ENCODE results near the gene COL6A5.

The COL6A5 gene

DNA sequence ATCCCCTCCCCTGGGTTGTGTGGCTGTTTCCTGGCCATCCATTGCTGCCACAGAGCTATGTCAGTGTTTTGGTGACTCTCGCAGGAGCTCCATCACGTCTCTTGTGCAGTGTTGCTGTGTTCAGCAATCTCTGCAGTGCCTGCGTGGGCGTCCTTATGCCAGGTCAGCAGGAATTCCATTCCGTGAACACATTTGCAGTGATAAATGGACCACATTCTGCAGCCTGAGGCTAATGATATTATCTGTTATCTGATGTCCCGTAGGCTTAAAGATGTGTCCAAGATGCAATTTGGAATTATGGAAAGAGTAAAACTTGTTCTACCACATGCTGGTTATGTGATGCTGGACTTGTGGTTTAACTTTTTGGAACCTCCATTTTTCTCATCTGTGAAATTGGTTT is 146.0 kb downstream of the COL6A5 start:
- Histone ChIP-seq H3K9ac (ENCODE audit: low read depth, low read length) (no peak overlapping the region), H3K9me3 (ENCODE audit: control insufficient read depth, insufficient read depth, low read length) (no peaks in the 10 kb centered on the region), H3K4me3 (ENCODE audit: low read depth, low read length) (no peak overlapping the region), H3K36me3 (ENCODE audit: control insufficient read depth, insufficient read depth, low read length) (no peaks in the 10 kb centered on the region), H3K4me1 (ENCODE audit: control insufficient read depth, insufficient read depth, low read length) (no peaks in the 10 kb centered on the region), H3K27me3 (ENCODE audit: control insufficient read depth, insufficient read depth, low read length) (no peaks in the 10 kb centered on the region)

DNA sequence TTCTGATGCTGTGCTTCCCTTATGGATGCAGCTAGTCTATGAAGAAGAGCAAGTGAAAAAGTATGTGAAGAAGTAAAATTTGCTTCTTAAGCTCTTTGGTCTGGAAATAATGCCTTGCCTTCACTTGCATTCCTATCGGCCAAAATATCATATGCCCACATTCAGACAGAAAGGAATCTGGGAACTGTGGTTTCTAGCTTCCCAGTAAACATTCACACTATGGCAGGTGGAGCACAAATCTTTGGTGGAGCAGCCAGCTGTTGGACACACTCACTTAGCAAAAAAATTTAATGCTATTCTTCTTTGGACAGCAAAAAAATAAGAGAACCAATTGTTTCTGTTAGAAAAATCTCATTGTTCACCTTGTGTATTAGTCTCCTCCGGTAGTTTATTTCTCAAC is 159.2 kb downstream of the COL6A5 start:
- no peaks in the 10 kb centered on the region for H3K36me3 ChIP-seq (ENCODE audit: control insufficient read depth, insufficient read depth, low read length)
- no peaks in the 10 kb centered on the region for H3K27me3 ChIP-seq (ENCODE audit: control insufficient read depth, insufficient read depth, low read length)
- H3K4me1 ChIP-seq (ENCODE audit: control insufficient read depth, insufficient read depth, low read length) = no peaks in the 10 kb centered on the region
- no peak overlapping the region for H3K9ac ChIP-seq (ENCODE audit: low read depth, low read length)
- H3K4me3 ChIP-seq (ENCODE audit: low read depth, low read length) = no peak overlapping the region
- H3K9me3 ChIP-seq (ENCODE audit: control insufficient read depth, insufficient read depth, low read length) = no peaks in the 10 kb centered on the region

DNA sequence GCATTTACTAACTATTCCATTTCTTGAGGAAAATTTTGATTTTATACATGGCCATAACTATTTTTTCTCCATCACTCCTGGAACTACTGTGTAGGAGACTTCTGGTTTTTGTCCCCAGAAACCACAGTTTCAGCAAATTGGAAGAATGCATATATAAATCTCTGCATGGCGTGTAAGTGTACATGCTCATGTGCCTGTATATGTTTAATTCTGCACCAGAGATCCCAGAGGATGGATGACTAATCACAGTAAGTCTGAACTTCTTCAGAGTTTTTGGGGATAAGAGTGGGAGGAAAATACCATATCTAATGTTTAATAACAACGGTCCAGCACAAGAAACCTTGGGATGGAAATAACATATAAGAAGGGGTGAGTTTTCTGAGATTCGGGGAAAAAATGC is 160.6 kb downstream of the COL6A5 start:
- no peaks in the 10 kb centered on the region for H3K27me3 ChIP-seq (ENCODE audit: control insufficient read depth, insufficient read depth, low read length)
- H3K36me3 ChIP-seq (ENCODE audit: control insufficient read depth, insufficient read depth, low read length) = no peaks in the 10 kb centered on the region
- no peaks in the 10 kb centered on the region for H3K9me3 ChIP-seq (ENCODE audit: control insufficient read depth, insufficient read depth, low read length)
- no peaks in the 10 kb centered on the region for H3K4me1 ChIP-seq (ENCODE audit: control insufficient read depth, insufficient read depth, low read length)
- no peak overlapping the region for H3K4me3 ChIP-seq (ENCODE audit: low read depth, low read length)
- no peak overlapping the region for H3K9ac ChIP-seq (ENCODE audit: low read depth, low read length)

DNA sequence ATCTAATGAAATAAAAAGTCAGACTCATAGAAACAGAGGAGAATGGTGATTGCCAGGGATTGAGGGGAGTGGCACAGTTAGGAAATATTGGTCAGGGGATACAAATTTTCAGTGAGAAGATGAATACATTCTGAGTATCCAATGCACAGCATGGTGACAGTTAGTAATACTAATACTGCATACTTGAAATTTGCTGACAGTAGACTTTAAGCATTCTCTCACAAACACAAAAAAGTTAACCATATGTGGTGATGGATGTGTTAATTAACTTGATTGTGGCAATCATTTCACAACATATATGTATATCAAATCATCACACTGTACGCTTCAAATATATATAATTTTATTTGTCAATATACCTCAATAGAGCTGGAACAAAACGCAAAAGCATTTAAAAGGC is 162.3 kb downstream of the COL6A5 start:
- no peaks in the 10 kb centered on the region for H3K4me1 ChIP-seq (ENCODE audit: control insufficient read depth, insufficient read depth, low read length)
- H3K4me3 ChIP-seq (ENCODE audit: low read depth, low read length) = no peak overlapping the region
- H3K9ac ChIP-seq (ENCODE audit: low read depth, low read length) = no peak overlapping the region
- no peaks in the 10 kb centered on the region for H3K36me3 ChIP-seq (ENCODE audit: control insufficient read depth, insufficient read depth, low read length)
- no peaks in the 10 kb centered on the region for H3K9me3 ChIP-seq (ENCODE audit: control insufficient read depth, insufficient read depth, low read length)
- H3K27me3 ChIP-seq (ENCODE audit: control insufficient read depth, insufficient read depth, low read length) = no peaks in the 10 kb centered on the region

DNA sequence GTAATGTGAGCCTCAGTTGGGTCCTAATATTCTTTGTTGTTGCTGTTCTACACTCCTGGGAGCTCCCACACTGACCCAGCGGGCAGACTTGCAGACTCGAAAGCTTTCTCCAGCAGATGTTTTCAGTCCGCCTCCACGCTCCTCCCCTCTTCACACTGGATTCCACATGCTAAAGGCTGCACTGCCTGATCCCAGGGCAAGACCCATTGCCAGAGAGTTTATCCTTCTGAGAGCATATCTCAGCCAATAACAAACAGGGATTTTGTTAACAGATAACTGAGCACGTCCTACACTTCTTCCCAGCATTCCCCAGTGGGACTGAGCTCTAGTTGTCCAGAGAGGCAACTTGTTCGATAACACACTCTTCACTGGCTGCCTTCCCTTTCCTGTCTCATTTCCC is 163.5 kb downstream of the COL6A5 start:
- Histone ChIP-seq H3K27me3 (ENCODE audit: control insufficient read depth, insufficient read depth, low read length) (peaks cover 7% of the 10 kb centered on the region), H3K4me1 (ENCODE audit: control insufficient read depth, insufficient read depth, low read length) (no peaks in the 10 kb centered on the region), H3K4me3 (ENCODE audit: low read depth, low read length) (no peak overlapping the region)

DNA sequence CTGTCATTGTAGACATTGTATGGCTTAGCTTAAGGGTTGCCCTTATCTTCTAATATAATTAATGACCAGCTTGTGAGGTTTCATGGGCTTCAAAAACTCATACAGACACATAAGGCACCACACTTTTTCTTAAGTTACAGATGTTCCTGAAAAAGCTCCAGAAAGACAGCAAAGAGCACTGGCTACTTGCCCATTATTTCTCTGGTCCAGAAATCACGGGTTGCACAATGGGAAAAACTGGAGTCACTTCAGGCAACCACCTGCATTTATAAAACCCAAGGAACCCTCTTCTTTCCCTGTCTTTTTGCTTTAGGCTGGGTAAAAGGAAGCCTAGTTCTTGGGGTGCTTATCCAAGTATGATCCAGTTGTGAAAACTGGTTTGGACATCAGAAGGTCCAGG is 169.2 kb downstream of the COL6A5 start:
- Histone ChIP-seq H3K9ac (ENCODE audit: low read depth, low read length) (no peak overlapping the region), H3K27me3 (ENCODE audit: control insufficient read depth, insufficient read depth, low read length) (peaks cover 47% of the 10 kb centered on the region), H3K36me3 (ENCODE audit: control insufficient read depth, insufficient read depth, low read length) (no peaks in the 10 kb centered on the region), H3K4me1 (ENCODE audit: control insufficient read depth, insufficient read depth, low read length) (no peaks in the 10 kb centered on the region), H3K9me3 (ENCODE audit: control insufficient read depth, insufficient read depth, low read length) (no peaks in the 10 kb centered on the region), H3K4me3 (ENCODE audit: low read depth, low read length) (no peak overlapping the region)

More for the DNA sequence above, 163.5 kb downstream of the COL6A5 start:
- Histone ChIP-seq H3K9me3 (ENCODE audit: control insufficient read depth, insufficient read depth, low read length) (no peaks in the 10 kb centered on the region), H3K9ac (ENCODE audit: low read depth, low read length) (no peak overlapping the region), H3K36me3 (ENCODE audit: control insufficient read depth, insufficient read depth, low read length) (no peaks in the 10 kb centered on the region)

DNA sequence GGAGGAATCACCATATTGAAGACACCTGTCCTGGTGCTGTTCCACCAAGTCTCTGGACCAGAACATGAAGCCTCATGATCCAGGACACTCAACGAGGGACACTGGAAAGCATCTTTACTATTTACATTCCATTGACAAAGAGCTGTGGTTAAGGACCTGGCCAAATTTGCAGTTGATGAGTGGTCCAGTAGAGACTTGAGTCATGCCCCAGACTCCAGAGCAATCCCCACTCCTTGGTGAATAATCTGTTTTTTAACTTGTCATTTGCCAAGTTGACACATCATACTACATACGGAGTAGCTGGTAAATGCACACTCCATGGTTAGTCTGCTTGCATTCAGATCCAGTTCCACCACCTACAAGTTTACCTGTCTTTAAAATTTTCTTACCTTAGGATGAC is 170.3 kb downstream of the COL6A5 start:
- H3K36me3 ChIP-seq (ENCODE audit: control insufficient read depth, insufficient read depth, low read length) = no peaks in the 10 kb centered on the region
- H3K27me3 ChIP-seq (ENCODE audit: control insufficient read depth, insufficient read depth, low read length) = peaks cover 47% of the 10 kb centered on the region
- no peak overlapping the region for H3K4me3 ChIP-seq (ENCODE audit: low read depth, low read length)
- H3K9me3 ChIP-seq (ENCODE audit: control insufficient read depth, insufficient read depth, low read length) = no peaks in the 10 kb centered on the region
- H3K9ac ChIP-seq (ENCODE audit: low read depth, low read length) = no peak overlapping the region
- H3K4me1 ChIP-seq (ENCODE audit: control insufficient read depth, insufficient read depth, low read length) = no peaks in the 10 kb centered on the region

DNA sequence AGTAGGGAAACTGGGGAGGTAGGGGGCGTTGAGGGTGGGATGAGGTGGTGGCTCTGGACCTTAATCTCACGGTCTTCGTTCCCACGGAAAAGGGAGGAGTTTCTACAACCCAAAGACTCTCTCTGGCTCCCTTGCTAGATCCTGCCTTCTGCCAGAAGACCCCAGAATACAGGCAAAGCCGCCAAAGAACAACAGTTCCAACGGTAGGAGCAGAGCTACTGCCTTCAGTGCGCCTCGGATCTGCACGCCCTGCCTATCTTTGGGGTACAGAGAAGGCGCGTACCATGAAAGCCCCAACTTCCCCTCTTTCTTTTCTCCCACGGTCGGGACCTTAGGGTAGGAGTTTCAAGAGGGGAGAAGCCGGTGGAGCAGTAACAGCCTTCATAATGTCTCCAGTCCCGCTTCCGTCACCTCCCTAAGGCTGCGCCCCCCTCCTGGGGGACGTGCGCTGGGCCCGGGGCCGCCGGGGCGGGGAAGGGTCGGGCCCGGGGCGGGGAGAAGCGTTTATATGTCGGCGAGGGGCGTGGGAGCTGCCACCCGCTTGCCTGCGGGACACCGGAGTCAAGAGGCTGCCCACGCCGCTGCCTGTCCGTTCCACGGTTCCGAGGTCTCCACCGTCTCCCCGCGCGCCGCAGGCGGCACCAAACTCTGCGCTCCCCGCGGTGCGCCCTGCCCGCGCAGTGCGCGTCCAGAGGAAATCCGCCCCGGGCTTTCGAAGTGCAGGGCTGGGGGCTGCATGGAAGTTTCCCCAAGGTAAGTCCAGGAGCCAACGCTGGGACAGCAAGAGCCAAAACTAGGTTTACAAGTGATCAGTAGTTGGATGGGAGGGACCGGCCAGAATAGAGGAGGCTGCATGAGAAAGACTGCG is 171.4 kb downstream of the COL6A5 start, which contains the start of gene COL6A6:
Gene COL6A6, plus strand, starts transcription at position 533 of the 868 bp plus-strand sequence. CDS start 43,188 bp downstream, outside the sequence.
- no peaks in the 10 kb centered on the region for H3K9me3 ChIP-seq (ENCODE audit: control insufficient read depth, insufficient read depth, low read length)
- peaks cover 47% of the 10 kb centered on the region for H3K27me3 ChIP-seq (ENCODE audit: control insufficient read depth, insufficient read depth, low read length)
- no peaks in the 10 kb centered on the region for H3K36me3 ChIP-seq (ENCODE audit: control insufficient read depth, insufficient read depth, low read length)
- no peak within 1 kb of the TSS for H3K9ac ChIP-seq (ENCODE audit: low read depth, low read length)
- H3K4me1 ChIP-seq (ENCODE audit: control insufficient read depth, insufficient read depth, low read length) = no peaks in the 10 kb centered on the region
- peak within 1 kb of the TSS; percentile 52 for H3K4me3 ChIP-seq (ENCODE audit: low read depth, low read length)

DNA sequence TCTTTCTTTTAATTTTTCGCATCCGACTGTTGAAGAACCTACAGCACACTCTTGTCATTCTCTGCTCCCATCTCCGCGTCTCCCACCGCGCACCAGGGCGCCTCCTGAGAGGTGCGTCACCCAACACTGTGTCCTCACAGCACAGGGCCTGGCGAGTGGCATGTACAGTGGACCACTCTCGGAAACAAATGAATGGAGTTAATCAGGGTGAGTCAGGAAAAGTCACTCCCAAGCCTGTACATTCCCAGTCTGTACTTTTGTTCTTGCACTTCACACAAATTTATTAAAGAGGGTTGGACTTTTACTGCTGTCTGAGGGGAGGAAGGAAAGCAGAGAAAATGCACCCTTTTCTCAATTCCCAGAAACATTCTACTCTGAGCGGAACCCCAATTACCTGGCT is 172.1 kb downstream of the COL6A5 start:
- Histone ChIP-seq H3K9me3 (ENCODE audit: control insufficient read depth, insufficient read depth, low read length) (no peaks in the 10 kb centered on the region), H3K36me3 (ENCODE audit: control insufficient read depth, insufficient read depth, low read length) (no peaks in the 10 kb centered on the region), H3K4me1 (ENCODE audit: control insufficient read depth, insufficient read depth, low read length) (no peaks in the 10 kb centered on the region), H3K9ac (ENCODE audit: low read depth, low read length) (no peak overlapping the region), H3K27me3 (ENCODE audit: control insufficient read depth, insufficient read depth, low read length) (peaks cover 47% of the 10 kb centered on the region), H3K4me3 (ENCODE audit: low read depth, low read length) (peak overlapping the region; percentile 52)

DNA sequence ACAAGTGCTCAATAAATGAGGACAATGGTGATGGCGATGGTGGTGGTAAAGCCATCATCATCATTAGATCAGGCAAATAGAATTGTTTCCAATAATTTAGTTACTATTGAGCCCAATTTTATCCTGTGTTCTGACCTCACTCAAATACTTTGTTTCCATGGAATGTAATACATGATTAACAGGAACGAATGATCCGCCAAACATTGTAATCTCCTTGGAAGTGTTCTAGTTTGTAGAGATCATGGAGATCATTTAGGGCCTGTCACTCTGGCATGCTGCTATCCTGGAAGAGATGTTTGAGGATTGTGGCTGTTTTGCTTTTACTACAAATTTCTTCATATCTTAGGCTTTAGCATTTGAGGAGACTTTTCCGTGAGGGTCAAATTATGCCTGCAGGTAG is 174.3 kb downstream of the COL6A5 start:
- H3K9ac ChIP-seq (ENCODE audit: low read depth, low read length) = no peak overlapping the region
- no peaks in the 10 kb centered on the region for H3K9me3 ChIP-seq (ENCODE audit: control insufficient read depth, insufficient read depth, low read length)

DNA sequence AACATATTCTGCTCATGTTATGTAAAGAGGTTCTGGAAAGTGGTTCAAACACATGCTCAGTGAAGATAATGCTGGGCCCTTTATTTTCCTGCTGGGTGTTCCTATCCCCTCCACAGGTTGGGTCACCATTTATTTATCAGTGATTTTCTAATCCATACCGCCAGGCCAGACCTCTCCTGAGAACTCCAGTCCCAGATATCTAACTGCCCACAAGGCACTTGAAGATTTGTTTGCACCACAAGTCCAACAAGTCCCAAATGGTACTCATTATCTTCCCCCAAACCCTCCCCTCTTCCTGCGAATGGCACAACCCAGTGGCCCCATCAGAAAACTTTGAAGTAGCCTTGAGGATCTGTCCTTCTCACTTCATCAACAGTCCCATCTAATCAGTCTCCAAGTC is 176.9 kb downstream of the COL6A5 start:
- Histone ChIP-seq H3K27me3 (ENCODE audit: control insufficient read depth, insufficient read depth, low read length) (peaks cover 11% of the 10 kb centered on the region), H3K4me3 (ENCODE audit: low read depth, low read length) (no peak overlapping the region), H3K9me3 (ENCODE audit: control insufficient read depth, insufficient read depth, low read length) (no peaks in the 10 kb centered on the region), H3K36me3 (ENCODE audit: control insufficient read depth, insufficient read depth, low read length) (no peaks in the 10 kb centered on the region), H3K9ac (ENCODE audit: low read depth, low read length) (no peak overlapping the region), H3K4me1 (ENCODE audit: control insufficient read depth, insufficient read depth, low read length) (no peaks in the 10 kb centered on the region)

More for the DNA sequence above, 174.3 kb downstream of the COL6A5 start:
- H3K36me3 ChIP-seq (ENCODE audit: control insufficient read depth, insufficient read depth, low read length) = no peaks in the 10 kb centered on the region
- no peak overlapping the region for H3K4me3 ChIP-seq (ENCODE audit: low read depth, low read length)
- peaks cover 33% of the 10 kb centered on the region for H3K27me3 ChIP-seq (ENCODE audit: control insufficient read depth, insufficient read depth, low read length)
- H3K4me1 ChIP-seq (ENCODE audit: control insufficient read depth, insufficient read depth, low read length) = no peaks in the 10 kb centered on the region

DNA sequence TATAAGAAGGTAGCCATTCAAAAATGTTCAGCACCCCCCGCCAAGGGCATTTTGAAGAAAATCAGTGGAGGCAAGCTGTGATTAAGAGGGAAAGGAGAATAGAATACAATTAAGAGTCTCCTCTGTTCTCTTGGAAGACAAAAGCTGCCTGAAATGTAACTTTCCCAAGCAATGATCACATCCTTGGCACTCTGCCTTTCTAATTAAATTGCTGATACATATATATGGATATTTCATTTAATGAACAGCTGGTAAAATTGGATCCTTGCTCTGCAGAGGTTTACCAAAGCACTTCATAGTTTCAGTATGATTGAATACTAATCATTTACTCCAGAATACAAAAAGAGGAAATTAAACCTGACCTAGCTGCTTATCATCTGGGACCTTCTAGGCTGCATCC is 182.0 kb downstream of the COL6A5 start:
- H3K9ac ChIP-seq (ENCODE audit: low read depth, low read length) = no peak overlapping the region
- H3K4me1 ChIP-seq (ENCODE audit: control insufficient read depth, insufficient read depth, low read length) = peaks cover 2% of the 10 kb centered on the region
- no peaks in the 10 kb centered on the region for H3K27me3 ChIP-seq (ENCODE audit: control insufficient read depth, insufficient read depth, low read length)
- H3K9me3 ChIP-seq (ENCODE audit: control insufficient read depth, insufficient read depth, low read length) = no peaks in the 10 kb centered on the region
- no peaks in the 10 kb centered on the region for H3K36me3 ChIP-seq (ENCODE audit: control insufficient read depth, insufficient read depth, low read length)
- no peak overlapping the region for H3K4me3 ChIP-seq (ENCODE audit: low read depth, low read length)

Measured in iPS-15b (cell line).